ENCODE results near the gene CD22.
"Not testable (repeated sequence)": the region's sequence is repeated elsewhere in the genome, so short reads cannot be mapped to it uniquely, and the experiment has no call there.

Gene CD22

GRCh38 chr19:35375505-35376307 lies 46.7 kb downstream of the CD22 start:
- DNase-seq (ENCODE audit: extremely low spot score, insufficient read length, low read depth): no peak
- FAIRE-seq: no peak

DNA sequence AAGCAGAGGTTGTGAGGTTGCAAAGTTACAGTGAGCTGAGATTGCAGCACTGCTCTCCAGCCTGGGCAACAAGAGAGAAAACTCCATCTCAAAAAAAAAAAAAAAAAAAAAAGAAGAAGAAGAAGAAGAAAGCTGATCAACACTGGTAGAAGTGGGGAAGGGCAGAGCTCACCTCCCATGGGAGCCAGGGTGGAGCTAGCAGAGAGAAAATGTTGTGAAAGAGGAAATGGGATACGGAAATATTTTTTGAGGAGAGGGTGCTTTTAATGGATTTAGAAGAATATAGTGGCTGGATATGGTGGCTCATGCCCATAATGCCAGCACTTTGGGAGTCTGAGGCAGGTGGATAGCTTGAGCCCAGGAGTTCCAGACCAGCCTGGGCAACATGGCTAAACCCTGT lies 48.7 kb downstream of the CD22 start:
- DNase-seq (ENCODE audit: extremely low spot score, insufficient read length, low read depth) (no peak), FAIRE-seq (no peak)

DNA sequence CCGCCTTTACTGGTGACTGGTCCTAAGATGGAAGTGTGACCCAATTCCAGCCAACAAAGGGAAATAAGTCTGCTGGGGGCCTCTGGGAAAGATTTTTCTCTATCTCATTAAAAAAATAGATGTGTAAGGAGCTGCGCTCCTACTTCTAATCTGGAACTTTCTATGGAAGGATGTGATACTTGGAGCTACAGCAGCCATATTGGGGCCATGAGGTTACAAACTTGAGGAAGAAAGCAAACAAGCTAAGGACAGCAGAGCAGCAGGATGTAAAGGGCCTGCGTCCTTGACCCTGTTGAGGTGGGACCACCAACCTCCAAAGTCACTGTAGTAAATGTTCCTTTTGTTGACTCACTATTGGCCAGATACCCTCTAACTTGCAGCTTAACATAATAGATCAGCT lies 49.4 kb downstream of the CD22 start:
- DNase-seq (ENCODE audit: extremely low spot score, insufficient read length, low read depth) (no peak), FAIRE-seq (no peak)

DNA sequence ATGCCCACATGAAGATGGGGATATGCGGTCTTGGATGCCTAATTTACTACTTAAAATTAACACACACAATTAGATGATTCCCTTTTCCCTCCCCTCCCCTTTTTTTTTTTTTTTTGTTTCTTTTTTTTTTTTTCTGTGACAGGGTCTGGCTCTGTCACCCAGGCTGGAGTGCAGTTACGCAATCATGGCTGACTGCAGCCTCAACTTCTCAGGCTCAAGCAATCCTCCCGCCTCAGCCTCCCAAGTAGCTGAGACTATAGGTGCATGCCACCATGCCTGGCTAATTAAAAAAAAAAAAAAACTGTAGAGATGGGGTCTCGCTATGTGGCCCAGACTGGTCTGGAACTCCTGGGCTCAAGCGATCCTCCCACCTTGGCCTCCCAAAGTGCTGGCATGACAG lies 50.6 kb downstream of the CD22 start:
- not testable (repeated sequence) for FAIRE-seq; DNase-seq (ENCODE audit: extremely low spot score, insufficient read length, low read depth)

- FAIRE-seq: no peak
- no peak for DNase-seq (ENCODE audit: extremely low spot score, insufficient read length, low read depth)
Observed at GRCh38 chr19:35379992-35380391, 51.0 kb downstream of the CD22 start.

GRCh38 chr19:35380450-35381124 lies 51.6 kb downstream of the CD22 start:
- no peak for DNase-seq (ENCODE audit: extremely low spot score, insufficient read length, low read depth)
- FAIRE-seq: no peak

DNA sequence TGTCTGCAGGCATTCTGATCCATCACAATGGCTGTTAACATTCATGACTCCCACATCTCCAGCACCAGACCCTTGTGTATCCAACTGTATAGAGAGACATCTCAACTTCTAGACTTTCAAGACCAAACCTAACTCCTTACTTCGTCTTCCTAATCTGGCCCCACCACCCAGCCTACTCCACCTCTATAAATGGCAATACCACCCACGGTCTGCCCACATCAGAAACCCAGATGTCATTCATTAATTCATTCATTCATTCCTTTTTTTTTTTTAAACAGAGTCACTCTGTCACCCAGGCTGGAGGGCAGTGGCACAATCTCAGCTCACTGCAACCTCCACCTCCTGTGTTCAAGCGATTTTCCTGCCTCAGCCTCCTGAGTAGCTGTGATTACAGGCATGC lies 52.3 kb downstream of the CD22 start:
- no peak for FAIRE-seq
- DNase-seq (ENCODE audit: extremely low spot score, insufficient read length, low read depth): no peak

GRCh38 chr19:35381926-35382325 lies 52.9 kb downstream of the CD22 start:
- DNase-seq (ENCODE audit: extremely low spot score, insufficient read length, low read depth): no peak
- no peak for FAIRE-seq

- FAIRE-seq (no peak), DNase-seq (ENCODE audit: extremely low spot score, insufficient read length, low read depth) (no peak)
Observed at GRCh38 chr19:35383536-35383935, 54.5 kb downstream of the CD22 start.

GRCh38 chr19:35388277-35389054 lies 59.5 kb downstream of the CD22 start:
- FAIRE-seq: no peak

DNA sequence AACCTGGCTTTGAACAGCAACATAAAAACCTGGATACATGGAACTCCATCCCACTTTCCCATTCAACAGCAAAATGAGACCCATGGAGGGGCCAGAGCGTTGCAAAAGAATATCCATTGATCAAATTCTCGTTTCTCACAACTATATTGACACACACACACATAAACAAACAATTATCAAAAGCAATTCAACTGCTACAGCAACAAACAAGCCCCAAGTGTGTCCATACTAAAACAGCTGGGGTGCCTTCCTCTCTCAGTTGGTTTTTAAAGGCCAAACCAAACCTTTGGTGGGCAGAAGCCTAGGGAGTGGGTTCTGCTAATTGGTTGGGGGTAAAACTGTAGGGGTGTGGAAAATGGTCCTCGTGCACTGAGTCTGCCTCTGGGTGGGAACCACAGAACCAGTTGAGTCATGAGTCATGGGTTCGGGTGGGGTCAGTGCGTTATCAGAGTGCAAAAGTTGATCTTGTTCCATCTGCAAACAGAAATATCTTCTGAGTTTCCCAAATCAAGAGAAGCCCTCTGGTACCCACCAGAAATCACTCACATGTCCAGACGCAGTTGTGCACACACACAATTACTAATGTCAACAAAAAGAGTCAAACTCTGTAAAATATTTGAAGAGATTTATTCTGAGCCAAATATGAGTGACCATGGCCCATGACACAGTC lies 60.3 kb downstream of the CD22 start:
- DNase-seq (ENCODE audit: extremely low spot score, insufficient read length, low read depth) (no peak), FAIRE-seq (no peak)

More at GRCh38 chr19:35388277-35389054, 59.5 kb downstream of the CD22 start:
- no peak for DNase-seq (ENCODE audit: extremely low spot score, insufficient read length, low read depth)

GRCh38 chr19:35392742-35393715 lies 64.0 kb downstream of the CD22 start:
- DNase-seq (ENCODE audit: extremely low spot score, insufficient read length, low read depth) (no peak), FAIRE-seq (no peak)

DNA sequence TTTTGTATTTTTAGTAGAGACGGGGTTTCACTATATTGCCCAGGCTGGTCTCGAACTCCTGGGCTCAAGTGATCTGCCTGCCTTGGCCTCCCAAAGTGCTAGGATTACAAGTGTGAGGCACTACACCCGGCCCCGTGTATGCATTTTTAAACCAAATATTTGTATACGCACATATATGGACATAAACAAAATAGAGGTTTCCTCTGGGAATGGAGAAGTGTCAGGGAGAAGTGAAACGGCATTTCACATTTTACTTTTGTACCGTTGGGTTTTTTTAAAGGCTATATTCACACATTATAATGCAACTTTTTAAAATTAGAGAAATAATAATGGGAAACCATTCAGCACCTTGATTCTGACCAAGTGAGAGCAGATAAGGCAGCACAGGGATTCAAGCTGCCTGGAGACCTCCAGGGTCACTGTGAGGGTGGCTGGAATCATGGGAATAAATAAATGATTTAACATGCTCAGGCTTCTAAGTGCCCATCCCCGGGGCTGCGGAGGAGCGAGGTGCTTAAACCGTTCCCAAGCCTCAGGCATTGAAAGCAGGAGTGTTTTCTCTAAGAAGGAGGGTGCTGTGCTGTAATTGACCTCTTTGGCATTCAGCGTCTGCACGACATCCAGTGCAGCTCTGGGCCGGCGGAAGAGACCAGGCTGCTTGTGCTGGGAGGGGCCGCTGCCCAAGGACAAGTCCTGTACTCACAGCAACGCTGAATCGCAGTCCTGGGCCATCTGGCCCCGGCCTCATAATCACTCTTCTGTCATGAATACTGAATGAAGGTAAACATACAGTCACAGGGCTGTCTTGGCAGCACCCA lies 66.6 kb downstream of the CD22 start:
- FAIRE-seq (no peak), DNase-seq (ENCODE audit: extremely low spot score, insufficient read length, low read depth) (no peak)

DNA sequence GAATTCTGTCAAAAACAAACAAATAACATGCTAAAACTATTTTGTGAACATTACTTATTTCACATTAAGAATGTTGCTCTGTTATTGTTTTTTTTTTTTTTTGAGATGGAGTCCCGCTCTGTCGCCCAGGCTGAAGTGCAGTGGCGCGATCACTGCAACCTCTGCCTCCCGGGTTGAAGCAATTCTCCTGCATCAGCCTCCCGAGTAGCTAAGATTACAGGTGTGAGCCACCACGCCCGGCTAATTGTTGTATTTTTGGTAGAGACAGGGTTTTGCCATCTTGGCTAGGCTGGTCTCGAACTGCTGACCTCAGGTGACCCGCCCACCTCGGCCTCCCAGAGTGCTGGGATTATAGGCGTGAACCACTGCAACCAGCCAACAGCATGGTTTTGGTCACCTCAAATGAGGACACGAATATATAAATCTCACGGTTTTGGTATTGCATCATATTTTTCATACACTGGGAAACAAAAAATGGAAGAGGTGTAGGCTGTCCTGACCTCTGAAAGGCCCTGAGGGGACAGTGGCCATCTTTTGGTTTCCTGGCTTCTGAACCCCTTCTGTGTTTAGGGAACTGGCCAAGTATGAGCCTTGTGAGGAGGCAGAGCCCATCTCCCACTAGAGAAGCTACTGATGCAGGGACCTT lies 67.4 kb downstream of the CD22 start:
- DNase-seq (ENCODE audit: extremely low spot score, insufficient read length, low read depth): no peak
- FAIRE-seq: no peak

Data from GM18507 (cell line).